ENCODE results near the gene PCSK5.

The PCSK5 gene

GRCh38 chr9:76192013-76192412 is 301.5 kb downstream of the PCSK5 start:
- DNase-seq (ENCODE audit: low read depth), result no peak

- DNase-seq (ENCODE audit: low read depth), result no peak
Observed at GRCh38 chr9:76194896-76195295, 304.4 kb downstream of the PCSK5 start.

- DNase-seq (ENCODE audit: low read depth), result no peak
Observed at GRCh38 chr9:76198336-76198735, 307.9 kb downstream of the PCSK5 start.

- DNase-seq (ENCODE audit: low read depth), result no peak
Observed at GRCh38 chr9:76200315-76200714, 309.8 kb downstream of the PCSK5 start.

- DNase-seq (ENCODE audit: low read depth), result no peak
Observed at GRCh38 chr9:76200745-76201144, 310.3 kb downstream of the PCSK5 start.

- DNase-seq (ENCODE audit: low read depth), result no peak
Observed at GRCh38 chr9:76203373-76203772, 312.9 kb downstream of the PCSK5 start.

- DNase-seq (ENCODE audit: low read depth), result no peak
Observed at GRCh38 chr9:76206821-76207220, 316.3 kb downstream of the PCSK5 start.

GRCh38 chr9:76213751-76214150 is 323.3 kb downstream of the PCSK5 start:
- DNase-seq (ENCODE audit: low read depth), result no peak

GRCh38 chr9:76215066-76215465 is 324.6 kb downstream of the PCSK5 start:
- no peak for DNase-seq (ENCODE audit: low read depth)

- no peak for DNase-seq (ENCODE audit: low read depth)
Observed at GRCh38 chr9:76216161-76216649, 325.7 kb downstream of the PCSK5 start.

GRCh38 chr9:76218117-76218885 is 327.8 kb downstream of the PCSK5 start:
- DNase-seq (ENCODE audit: low read depth), result no peak

- DNase-seq (ENCODE audit: low read depth), result no peak
Observed at GRCh38 chr9:76218886-76219445, 328.5 kb downstream of the PCSK5 start.

GRCh38 chr9:76219560-76220151 is 329.2 kb downstream of the PCSK5 start:
- no peak for DNase-seq (ENCODE audit: low read depth)

GRCh38 chr9:76221423-76221822 is 330.9 kb downstream of the PCSK5 start:
- no peak for DNase-seq (ENCODE audit: low read depth)

- no peak for DNase-seq (ENCODE audit: low read depth)
Observed at GRCh38 chr9:76223749-76224340, 333.4 kb downstream of the PCSK5 start.

- no peak for DNase-seq (ENCODE audit: low read depth)
Observed at GRCh38 chr9:76227156-76227555, 336.7 kb downstream of the PCSK5 start.

GRCh38 chr9:76231001-76231400 is 340.5 kb downstream of the PCSK5 start:
- no peak for DNase-seq (ENCODE audit: low read depth)

- no peak for DNase-seq (ENCODE audit: low read depth)
Observed at GRCh38 chr9:76232861-76233489, 342.5 kb downstream of the PCSK5 start.

- DNase-seq (ENCODE audit: low read depth), result no peak
Observed at GRCh38 chr9:76240578-76240977, 350.1 kb downstream of the PCSK5 start.

GRCh38 chr9:76245518-76245917 is 355.0 kb downstream of the PCSK5 start:
- no peak for DNase-seq (ENCODE audit: low read depth)

GRCh38 chr9:76246680-76247079 is 356.2 kb downstream of the PCSK5 start:
- no peak for DNase-seq (ENCODE audit: low read depth)

- DNase-seq (ENCODE audit: low read depth), result no peak
Observed at GRCh38 chr9:76247426-76247825, 357.0 kb downstream of the PCSK5 start.
